Measurements from ENCODE around the gene CD164L2.
"Not testable (repeated sequence)": the region's sequence is repeated elsewhere in the genome, so short reads cannot be mapped to it uniquely, and the experiment has no call there.

The CD164L2 gene

GRCh38 chr1:27383039-27383605 lies at the start of gene CD164L2:
Gene CD164L2, minus strand, starts transcription at chr1:27383333. Its CDS starts 94 bp downstream, at chr1:27383239.
- no peak for TF ChIP-seq CTCF (IDR thresholded peaks at IDR 0.05; ENCODE audit: insufficient read depth, missing control alignments)
- DNase-seq (ENCODE audit: insufficient read length, low spot score), result no peak
- no peak for FAIRE-seq

DNA sequence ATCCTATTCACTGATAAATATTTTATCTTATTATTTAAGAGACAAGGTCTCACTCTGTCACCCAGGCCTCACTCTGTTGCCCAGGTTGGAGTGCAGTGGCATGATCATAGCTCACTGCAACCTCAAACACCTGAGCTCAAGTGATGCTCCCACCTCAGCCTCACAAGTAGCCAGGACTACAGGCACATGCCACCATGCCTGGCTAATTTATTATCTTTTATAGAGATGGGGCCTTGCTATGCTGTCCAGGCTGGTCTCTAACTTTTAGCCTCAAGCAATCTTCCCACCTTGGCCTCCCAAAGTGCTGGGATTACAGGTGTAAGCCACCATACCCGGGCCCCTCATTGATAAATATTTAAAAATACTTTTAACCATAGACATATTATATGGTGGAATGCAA lies 49.6 kb upstream of the CD164L2 start:
- DNase-seq (ENCODE audit: insufficient read length, low spot score); FAIRE-seq: not testable (repeated sequence)

GRCh38 chr1:27431601-27431940 lies 48.4 kb upstream of the CD164L2 start:
- DNase-seq (ENCODE audit: insufficient read length, low spot score), result no peak
- no peak for TF ChIP-seq CTCF (IDR thresholded peaks at IDR 0.05; ENCODE audit: insufficient read depth, missing control alignments)
- no peak for FAIRE-seq

DNA sequence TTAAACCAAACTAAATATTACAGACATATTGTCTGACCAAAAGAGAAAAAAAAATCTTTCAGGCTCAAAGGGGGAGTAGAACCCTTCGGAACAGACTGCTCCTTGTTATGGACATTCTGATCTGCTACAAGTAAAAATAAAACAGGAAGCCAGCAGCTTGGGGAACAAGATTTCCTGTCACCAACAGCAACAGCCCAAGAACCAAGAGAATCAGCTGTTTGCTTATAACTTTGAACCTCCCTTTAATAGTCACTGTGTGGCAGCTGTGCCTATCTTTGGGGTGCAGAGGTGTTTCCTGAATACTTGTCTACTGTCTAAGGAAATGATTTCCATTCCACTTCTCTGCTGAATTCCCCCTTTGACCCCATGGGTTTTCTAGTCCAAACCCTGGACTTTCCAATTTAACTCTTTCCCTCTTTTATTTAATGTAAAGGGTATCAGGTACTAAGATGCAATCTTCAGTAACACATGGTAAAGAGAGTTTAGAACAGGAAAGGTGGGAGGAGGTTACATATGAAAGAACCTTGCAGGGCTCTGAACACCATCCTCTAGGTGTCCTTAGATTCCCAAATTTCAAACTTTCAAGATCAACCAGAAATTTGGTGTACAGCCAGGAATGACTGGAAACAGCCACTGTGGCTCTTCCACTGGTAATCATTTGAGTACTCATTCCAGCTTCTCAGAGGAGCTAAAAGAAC lies 47.9 kb upstream of the CD164L2 start:
- no peak for DNase-seq (ENCODE audit: insufficient read length, low spot score)
- TF ChIP-seq CTCF (IDR thresholded peaks at IDR 0.05; ENCODE audit: insufficient read depth, missing control alignments), result no peak
- FAIRE-seq, result no peak

DNA sequence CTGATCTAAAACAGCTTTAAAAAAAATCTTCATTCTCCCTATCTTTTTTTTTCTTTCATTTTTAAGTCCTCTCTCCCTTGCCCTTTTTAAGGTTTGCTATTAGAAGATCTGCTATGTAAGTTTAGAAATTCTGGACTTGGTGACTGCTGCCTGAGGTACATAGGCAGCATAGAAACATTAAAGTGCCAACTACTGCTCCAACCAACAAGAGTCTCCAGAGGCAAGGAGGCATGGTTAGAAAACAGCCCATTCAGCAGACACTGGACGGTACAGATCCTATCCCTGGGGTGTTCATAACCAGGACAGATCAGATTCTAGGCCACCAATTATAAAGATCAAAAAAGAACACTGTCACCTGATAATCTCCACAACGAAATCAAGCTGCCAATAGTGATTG lies 45.9 kb upstream of the CD164L2 start:
- DNase-seq (ENCODE audit: insufficient read length, low spot score) (no peak), FAIRE-seq (no peak)
- no peak for TF ChIP-seq CTCF (IDR thresholded peaks at IDR 0.05; ENCODE audit: insufficient read depth, missing control alignments)

GRCh38 chr1:27428316-27429028 lies 45.3 kb upstream of the CD164L2 start:
- no peak for FAIRE-seq
- no peak for DNase-seq (ENCODE audit: insufficient read length, low spot score)
- no peak for TF ChIP-seq CTCF (IDR thresholded peaks at IDR 0.05; ENCODE audit: insufficient read depth, missing control alignments)

- no peak for FAIRE-seq
- TF ChIP-seq CTCF (IDR thresholded peaks at IDR 0.05; ENCODE audit: insufficient read depth, missing control alignments), result no peak
Measured at GRCh38 chr1:27427816-27428315, 44.7 kb upstream of the CD164L2 start.

More at GRCh38 chr1:27427816-27428315, 44.7 kb upstream of the CD164L2 start:
- DNase-seq (ENCODE audit: insufficient read length, low spot score), result no peak

Measured in D721Med (cell line).